ENCODE measurements around the gene VEZT. TPM values are rescaled to one million over a fixed set of nuclear protein-coding genes. Genes with fewer than 3 reads are reported as not detected.

Gene VEZT
- total RNA-seq, 1 experiment from 2014 or later, result 46.4 TPM

GRCh38 chr12:95185072-95185471 lies 32.5 kb upstream of the VEZT start:
- intact Hi-C loops (cut with micrococcal nuclease), result no loop called here
- ChIA-PET POLR2A (no interaction called here), CTCF (no interaction called here), RAD21 (ENCODE audit: low non-redundant PET in 1 of 2, low total read pairs in 2 of 2, uncharacterized antibody in 2 of 2, unreplicated experiment in 2 of 2) (no interaction called here)
- Histone ChIP-seq H3K36me3 (ENCODE audit: control insufficient read depth in 1 of 2, insufficient read depth in 2 of 2, low read length in 2 of 2) (no peaks in the 10 kb centered on the region), H3K9me2 (ENCODE audit: insufficient read depth) (no peaks in the 10 kb centered on the region), H3K27ac (ENCODE audit: low read depth, low read length) (no peak overlapping the region), H3K9ac (ENCODE audit: low read length) (no peak overlapping the region), H3K4me1 (ENCODE audit: control insufficient read depth in 1 of 2, insufficient read depth in 2 of 2, low read length in 2 of 2) (peaks cover 17 to 56% of the 10 kb centered on the region in 2 experiments), H3K27me3 (ENCODE audit: insufficient read depth, low read length) (no peaks in the 10 kb centered on the region), H4K20me1 (ENCODE audit: insufficient read depth) (no peaks in the 10 kb centered on the region), H3K79me2 (ENCODE audit: insufficient read depth, low read length) (peaks cover 4% of the 10 kb centered on the region; the same call in 1 of the 2 replicates), H3K4me2 (ENCODE audit: low read length) (no peak overlapping the region), H3K4me3 (replicated peaks in 1 of 2; ENCODE audit: low read depth in 1 of 2, low read length in 2 of 2) (no peak overlapping the region), H2AFZ (ENCODE audit: low read depth, low read length, poor library complexity, severe bottlenecking) (no peak overlapping the region), H3K9me3 (ENCODE audit: control insufficient read depth in 1 of 2, insufficient read depth in 1 of 2, low read depth in 1 of 2, low read length in 2 of 2) (no peaks in the 10 kb centered on the region)
- DNase-seq (ENCODE audit: low read depth, low spot score), result no peak
- ATAC-seq, result no peak
- BruUV-seq (replicated peaks), result no TSS peak
- TF ChIP-seq ZBTB33 (IDR thresholded peaks at IDR 0.05; ENCODE audit: extremely low read depth, insufficient replicate concordance, low read length), result no peak
- TF ChIP-seq RAD21 (IDR thresholded peaks at IDR 0.05; ENCODE audit: low read depth), result no peak
- no peak for TF ChIP-seq JUND (IDR thresholded peaks at IDR 0.05)
- no peak for TF ChIP-seq TCF7L2 (IDR thresholded peaks at IDR 0.05; ENCODE audit: borderline replicate concordance, extremely low read depth, insufficient read depth, insufficient read length)
- TF ChIP-seq ZFX (IDR thresholded peaks at IDR 0.05), result no peak
- TF ChIP-seq MAX (IDR thresholded peaks at IDR 0.05), result no peak
- TF ChIP-seq CTCF (IDR thresholded peaks at IDR 0.05 in 2 of 3, conservative IDR thresholded peaks at IDR 0.05 in 1 of 3; ENCODE audit: borderline replicate concordance in 1 of 3, insufficient read depth in 1 of 3, low read depth in 2 of 3, low read length in 2 of 3), result no peak
- TF ChIP-seq SRF (IDR thresholded peaks at IDR 0.05; ENCODE audit: low read depth), result no peak
- TF ChIP-seq ATF3 (IDR thresholded peaks at IDR 0.05), result no peak
- no peak for TF ChIP-seq REST (IDR thresholded peaks at IDR 0.05; ENCODE audit: low read depth)
- no peak for TF ChIP-seq ELF1 (IDR thresholded peaks at IDR 0.05; ENCODE audit: borderline replicate concordance, low read depth)
- no peak for TF ChIP-seq CEBPB (IDR thresholded peaks at IDR 0.05; ENCODE audit: low read depth)
- no peak for TF ChIP-seq YY1 (IDR thresholded peaks at IDR 0.05; ENCODE audit: extremely low read depth, insufficient replicate concordance, low read depth, low read length)
- no peak for TF ChIP-seq SP1 (IDR thresholded peaks at IDR 0.05; ENCODE audit: low read depth)
- TF ChIP-seq SIN3A (IDR thresholded peaks at IDR 0.05; ENCODE audit: low read depth), result no peak
- no peak for TF ChIP-seq FOSL1 (IDR thresholded peaks at IDR 0.05; ENCODE audit: low read depth)
- no peak for TF ChIP-seq ZNF274 (IDR thresholded peaks at IDR 0.05; ENCODE audit: low read depth, low read length)
- no peak for TF ChIP-seq EZH2phosphoT487 (IDR thresholded peaks at IDR 0.05; ENCODE audit: borderline replicate concordance)

Measured in HCT116 (cell line).